ENCODE data around the gene CBFA2T2. TPM values are rescaled to one million over a fixed set of nuclear protein-coding genes. Genes with fewer than 3 reads are reported as not detected.

The CBFA2T2 gene
- polyA plus RNA-seq, 1 donor (not counting 4 experiments of a cell fraction or from before 2014, with no cell fraction given): 6.8 TPM

DNA sequence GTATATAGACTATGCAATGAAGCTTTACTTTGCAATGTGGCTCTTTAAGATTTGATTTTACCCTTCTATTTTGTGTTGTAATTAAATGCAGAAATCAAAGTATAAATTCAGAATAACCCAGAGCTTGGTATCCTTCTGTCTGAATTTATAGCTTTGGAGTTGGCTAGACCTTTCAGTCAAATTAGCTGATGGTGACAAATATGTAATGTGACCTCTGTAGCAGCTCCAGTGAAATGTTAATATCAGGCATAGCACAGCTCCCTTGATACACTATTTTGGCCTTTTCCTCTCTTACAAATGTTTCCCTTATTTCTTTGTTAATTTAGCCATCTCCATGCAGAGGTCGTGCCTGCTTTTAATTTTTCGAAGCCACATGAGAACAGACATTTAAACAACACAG lies 11.1 kb downstream of the CBFA2T2 start:
- Histone ChIP-seq H3K79me2 (ENCODE audit: control insufficient read depth, insufficient read depth, low read length) (peaks cover 11% of the 10 kb centered on the region), H3K9ac (ENCODE audit: control insufficient read depth, extremely low read depth, insufficient read depth, low read length) (no peak overlapping the region)
- dilution Hi-C loops (cut with MboI; ENCODE audit: extremely low pct_ligation_motif_present, low sequenced_read_pairs): no loop called here

DNA sequence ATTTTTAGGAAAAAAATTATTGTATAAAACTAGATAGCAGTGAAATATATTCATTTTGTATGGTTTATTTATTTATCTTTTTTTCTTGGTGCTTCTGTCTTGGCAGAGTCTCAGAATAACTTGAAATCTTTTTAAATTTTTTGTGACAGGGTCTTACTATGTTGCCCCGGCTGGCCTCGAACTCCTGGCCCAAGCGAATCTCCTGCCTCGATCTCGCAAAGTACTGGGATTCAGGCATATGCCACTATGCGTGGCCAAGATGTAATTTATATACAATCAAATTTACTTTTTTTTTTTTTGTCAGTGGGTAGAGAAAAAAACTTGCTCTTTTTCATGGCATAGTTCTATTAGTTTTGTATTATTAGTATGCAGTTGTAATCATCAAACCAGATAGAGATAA lies 13.7 kb downstream of the CBFA2T2 start:
- peaks cover 13% of the 10 kb centered on the region for H3K79me2 ChIP-seq (ENCODE audit: control insufficient read depth, insufficient read depth, low read length)

More for the DNA sequence above, 11.1 kb downstream of the CBFA2T2 start:
- no peaks in the 10 kb centered on the region for H3K9me1 ChIP-seq (ENCODE audit: control insufficient read depth, extremely low read depth, insufficient read depth, low read length)
- no peak for TF ChIP-seq EZH2 (IDR thresholded peaks at IDR 0.05; ENCODE audit: low read length)
- TF ChIP-seq, protein P1, sequence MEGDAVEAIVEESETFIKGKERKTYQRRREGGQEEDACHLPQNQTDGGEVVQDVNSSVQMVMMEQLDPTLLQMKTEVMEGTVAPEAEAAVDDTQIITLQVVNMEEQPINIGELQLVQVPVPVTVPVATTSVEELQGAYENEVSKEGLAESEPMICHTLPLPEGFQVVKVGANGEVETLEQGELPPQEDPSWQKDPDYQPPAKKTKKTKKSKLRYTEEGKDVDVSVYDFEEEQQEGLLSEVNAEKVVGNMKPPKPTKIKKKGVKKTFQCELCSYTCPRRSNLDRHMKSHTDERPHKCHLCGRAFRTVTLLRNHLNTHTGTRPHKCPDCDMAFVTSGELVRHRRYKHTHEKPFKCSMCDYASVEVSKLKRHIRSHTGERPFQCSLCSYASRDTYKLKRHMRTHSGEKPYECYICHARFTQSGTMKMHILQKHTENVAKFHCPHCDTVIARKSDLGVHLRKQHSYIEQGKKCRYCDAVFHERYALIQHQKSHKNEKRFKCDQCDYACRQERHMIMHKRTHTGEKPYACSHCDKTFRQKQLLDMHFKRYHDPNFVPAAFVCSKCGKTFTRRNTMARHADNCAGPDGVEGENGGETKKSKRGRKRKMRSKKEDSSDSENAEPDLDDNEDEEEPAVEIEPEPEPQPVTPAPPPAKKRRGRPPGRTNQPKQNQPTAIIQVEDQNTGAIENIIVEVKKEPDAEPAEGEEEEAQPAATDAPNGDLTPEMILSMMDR (optimal IDR thresholded peaks at IDR 0.05 in 1 of 3, IDR thresholded peaks at IDR 0.05 in 1 of 3, conservative IDR thresholded peaks at IDR 0.05 in 1 of 3; ENCODE audit: extremely low read depth in 1 of 3, insufficient read depth in 2 of 3, low read length in 3 of 3): no peak
- no peaks in the 10 kb centered on the region for H3K4me1 ChIP-seq (ENCODE audit: control insufficient read depth, extremely low read depth, insufficient read depth, low read length)
- no peak overlapping the region for H3K4me3 ChIP-seq (ENCODE audit: control insufficient read depth in 2 of 3, extremely low read depth in 1 of 3, insufficient read depth in 2 of 3, low read depth in 1 of 3, low read length in 3 of 3)
- DNase-seq (ENCODE audit: low read depth, low spot score) (no peak), FAIRE-seq (no peak)
- no peak overlapping the region for H2AFZ ChIP-seq (ENCODE audit: control insufficient read depth, low read length)
- no peak overlapping the region for H3K27ac ChIP-seq (ENCODE audit: control insufficient read depth, insufficient read depth, low read length)
- no peaks in the 10 kb centered on the region for H3K36me3 ChIP-seq (ENCODE audit: control insufficient read depth in 2 of 2, extremely low read depth in 1 of 2, insufficient read depth in 2 of 2, low read length in 2 of 2)
- H3K9me3 ChIP-seq (ENCODE audit: control insufficient read depth, low read depth, low read length): no peaks in the 10 kb centered on the region
- H4K20me1 ChIP-seq (ENCODE audit: control insufficient read depth, extremely low read depth, insufficient read depth, low read length): no peaks in the 10 kb centered on the region
- no peaks in the 10 kb centered on the region for H3K27me3 ChIP-seq (ENCODE audit: control insufficient read depth, extremely low read depth, insufficient read depth, low read length)
- no peak overlapping the region for H3K4me2 ChIP-seq (ENCODE audit: control insufficient read depth, extremely low read depth, insufficient read depth, low read depth, low read length)

More for the DNA sequence above, 13.7 kb downstream of the CBFA2T2 start:
- H3K27me3 ChIP-seq (ENCODE audit: control insufficient read depth, extremely low read depth, insufficient read depth, low read length): no peaks in the 10 kb centered on the region
- H3K9me1 ChIP-seq (ENCODE audit: control insufficient read depth, extremely low read depth, insufficient read depth, low read length): no peaks in the 10 kb centered on the region
- no peak overlapping the region for H3K4me2 ChIP-seq (ENCODE audit: control insufficient read depth, extremely low read depth, insufficient read depth, low read depth, low read length)
- no peak overlapping the region for H3K9ac ChIP-seq (ENCODE audit: control insufficient read depth, extremely low read depth, insufficient read depth, low read length)
- no peak overlapping the region for H3K27ac ChIP-seq (ENCODE audit: control insufficient read depth, insufficient read depth, low read length)
- FAIRE-seq (no peak), DNase-seq (ENCODE audit: low read depth, low spot score) (no peak)
- no peak overlapping the region for H2AFZ ChIP-seq (ENCODE audit: control insufficient read depth, low read length)
- H4K20me1 ChIP-seq (ENCODE audit: control insufficient read depth, extremely low read depth, insufficient read depth, low read length): no peaks in the 10 kb centered on the region
- H3K36me3 ChIP-seq (ENCODE audit: control insufficient read depth in 2 of 2, extremely low read depth in 1 of 2, insufficient read depth in 2 of 2, low read length in 2 of 2): no peaks in the 10 kb centered on the region
- dilution Hi-C loops (cut with MboI; ENCODE audit: extremely low pct_ligation_motif_present, low sequenced_read_pairs): no loop called here
- TF ChIP-seq EZH2 (IDR thresholded peaks at IDR 0.05; ENCODE audit: low read length): no peak
- TF ChIP-seq, protein P1 (optimal IDR thresholded peaks at IDR 0.05 in 1 of 3, IDR thresholded peaks at IDR 0.05 in 1 of 3, conservative IDR thresholded peaks at IDR 0.05 in 1 of 3; ENCODE audit: extremely low read depth in 1 of 3, insufficient read depth in 2 of 3, low read length in 3 of 3): no peak
- no peaks in the 10 kb centered on the region for H3K9me3 ChIP-seq (ENCODE audit: control insufficient read depth, low read depth, low read length)
- no peak overlapping the region for H3K4me3 ChIP-seq (ENCODE audit: control insufficient read depth in 2 of 3, extremely low read depth in 1 of 3, insufficient read depth in 2 of 3, low read depth in 1 of 3, low read length in 3 of 3)
- no peaks in the 10 kb centered on the region for H3K4me1 ChIP-seq (ENCODE audit: control insufficient read depth, extremely low read depth, insufficient read depth, low read length)

All from keratinocyte (primary cell).